Midbrain (tissue), 1 donor: ENCODE measurements around the gene HOXC11.

Experiments used
- DNase-seq: peaks from one replicate; lab custom pipeline; 2025; lab: John Stamatoyannopoulos, UW

HOXC11 gene

GRCh38 chr12:53997204-53998109, 24.5 kb downstream of the HOXC11 start:
- DNase-seq: no peak

GRCh38 chr12:53998110-53998899, 25.4 kb downstream of the HOXC11 start:
- DNase-seq: no peak

- no peak for DNase-seq
Observed at GRCh38 chr12:53998900-53999236, 25.9 kb downstream of the HOXC11 start.

- no peak for DNase-seq
Observed at GRCh38 chr12:53999559-54000115, 26.7 kb downstream of the HOXC11 start.

GRCh38 chr12:54000116-54001114, 27.5 kb downstream of the HOXC11 start, which contains the start of gene HOXC9:
HOXC9 (plus strand) TSS chr12:54000161; CDS start chr12:54000189, 28 bp downstream.
- no peak for DNase-seq

- no peak for DNase-seq
Observed at GRCh38 chr12:54001283-54002187, 28.6 kb downstream of the HOXC11 start.

DNA sequence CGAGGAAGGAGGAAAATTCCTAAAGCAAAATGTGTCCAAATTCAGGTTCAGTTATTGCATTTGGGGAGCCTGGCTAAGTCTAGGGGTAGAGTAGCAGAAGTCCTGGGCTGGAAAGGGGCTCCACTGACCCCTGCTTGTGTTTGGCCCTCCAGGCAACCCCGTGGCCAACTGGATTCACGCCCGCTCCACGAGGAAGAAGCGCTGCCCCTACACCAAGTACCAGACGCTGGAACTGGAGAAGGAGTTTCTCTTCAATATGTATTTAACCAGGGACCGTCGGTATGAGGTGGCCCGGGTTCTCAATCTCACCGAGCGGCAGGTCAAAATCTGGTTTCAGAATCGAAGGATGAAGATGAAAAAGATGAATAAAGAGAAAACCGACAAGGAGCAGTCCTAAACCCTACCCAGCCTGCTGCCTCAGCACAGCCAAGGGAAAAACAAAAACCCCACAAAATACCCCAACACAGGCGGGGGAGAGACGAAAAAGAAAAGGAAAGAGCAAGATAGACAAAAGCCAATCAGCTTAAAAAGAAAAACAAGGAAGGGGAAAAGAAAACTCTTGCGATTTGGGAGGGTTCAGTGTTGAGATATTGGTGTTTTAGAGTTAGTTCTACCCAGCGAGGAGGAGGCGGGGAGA, 29.5 kb downstream of the HOXC11 start:
- DNase-seq: no peak

DNA sequence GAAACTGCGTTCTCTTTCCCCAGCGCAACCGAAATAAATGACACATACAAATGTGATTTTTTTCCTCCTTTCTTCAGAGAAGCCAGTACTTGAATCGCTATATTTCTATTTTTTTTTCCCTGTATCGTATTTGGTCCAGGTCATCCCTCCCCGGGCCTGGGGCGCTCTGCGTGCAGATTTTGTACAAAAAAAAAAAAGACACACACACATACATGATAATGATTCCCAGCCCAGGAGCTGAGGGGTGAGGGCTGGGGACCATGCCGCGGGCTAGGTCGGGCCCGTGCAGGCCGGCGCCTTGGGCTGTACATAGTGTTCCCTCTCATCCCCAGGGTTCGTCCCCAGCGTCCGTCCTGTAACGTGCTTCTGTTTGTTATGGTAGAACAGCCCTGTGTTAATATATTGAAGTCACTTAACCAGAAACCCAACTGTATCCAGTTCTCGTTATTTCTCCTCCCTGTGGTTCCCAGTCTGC, 30.0 kb downstream of the HOXC11 start:
- DNase-seq: no peak

DNA sequence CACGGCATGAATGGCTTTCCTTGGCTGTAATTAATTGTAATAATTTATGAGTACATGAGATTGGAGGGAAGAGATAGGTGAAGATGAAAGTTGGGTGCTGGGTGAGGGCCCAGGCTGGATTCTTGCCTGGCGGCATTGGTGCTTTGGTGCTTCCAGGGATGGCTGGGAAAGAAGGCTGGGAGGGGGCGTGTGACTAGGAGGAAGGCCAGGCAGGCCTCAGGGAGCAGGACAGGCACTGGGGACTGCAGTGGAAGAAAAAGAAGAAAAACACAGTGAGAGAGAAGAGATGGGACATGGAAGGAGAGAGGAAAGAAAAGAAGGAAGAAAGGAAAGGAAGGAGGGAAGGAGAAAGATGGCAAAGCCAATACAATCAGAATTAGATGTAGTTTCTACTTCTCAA, 30.7 kb downstream of the HOXC11 start:
- DNase-seq: no peak

DNA sequence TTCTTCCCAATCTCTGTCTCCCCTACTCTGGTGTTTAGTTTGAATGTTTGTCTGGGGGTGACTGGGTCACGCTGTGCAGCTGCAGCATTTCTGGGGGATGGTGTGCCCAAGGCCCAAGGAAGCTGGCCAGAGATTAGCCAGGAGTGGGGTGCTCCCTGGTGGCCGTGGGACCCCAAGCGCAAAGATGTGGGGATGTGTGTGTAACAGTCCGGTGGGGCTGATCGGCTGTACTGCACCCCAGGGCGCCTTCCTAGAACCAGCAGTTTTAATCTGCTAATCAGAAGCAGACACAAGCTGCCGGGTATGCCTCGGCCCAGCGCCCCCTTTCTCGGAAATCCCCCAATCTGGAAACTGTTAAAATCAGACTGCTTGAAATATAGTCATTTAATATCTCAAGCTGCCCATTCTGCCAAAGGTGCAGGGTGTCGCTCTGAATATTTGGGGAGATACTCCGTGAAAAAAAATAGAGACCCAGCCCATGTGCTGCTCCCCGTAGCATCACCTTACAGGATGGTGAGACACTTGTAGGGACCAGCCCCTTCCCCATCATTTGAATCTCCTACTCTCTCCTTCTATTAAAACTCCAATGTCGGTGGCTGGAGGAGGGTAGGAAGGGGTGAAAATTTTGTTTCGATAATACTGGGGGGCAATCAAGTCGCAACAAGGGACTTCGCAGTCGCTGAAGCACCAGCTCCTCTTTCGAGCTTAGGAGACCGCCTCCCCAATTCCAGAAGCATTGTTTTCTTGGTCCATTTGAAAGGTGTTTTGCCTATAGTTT, 31.3 kb downstream of the HOXC11 start:
- DNase-seq: no peak

DNA sequence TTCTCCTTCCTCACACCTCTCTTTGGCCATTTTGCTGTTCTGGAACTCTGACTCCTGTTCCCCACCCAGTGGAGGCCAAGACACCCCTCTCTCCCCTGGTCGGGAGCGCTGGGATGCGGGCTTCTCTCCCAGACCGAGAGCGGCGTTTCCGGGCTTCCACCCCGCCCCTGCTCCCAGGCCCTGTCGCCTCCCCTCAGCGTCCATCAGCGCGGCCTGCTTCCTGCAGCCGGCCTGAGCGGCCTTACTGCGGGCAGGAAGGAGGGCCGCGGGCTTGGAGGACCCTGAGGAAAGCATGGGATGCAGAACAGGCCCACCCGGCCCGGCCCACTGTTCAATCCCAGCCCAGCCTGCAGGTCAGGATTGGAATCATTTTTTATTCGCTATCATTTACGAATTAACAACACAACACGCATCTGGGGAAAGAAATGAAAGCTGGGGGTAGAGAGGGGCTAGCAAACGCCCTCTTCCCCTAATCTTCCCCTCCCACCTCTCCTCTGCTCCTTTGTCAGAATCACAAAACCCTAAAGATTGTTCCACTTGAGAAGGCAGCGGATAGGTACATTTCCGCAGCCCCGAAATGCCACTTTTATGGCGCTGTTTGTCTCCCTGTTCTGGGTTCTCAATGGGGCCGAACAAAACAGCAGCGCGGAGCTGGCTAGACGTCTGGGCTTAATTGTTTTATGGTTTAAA, 32.1 kb downstream of the HOXC11 start:
- no peak for DNase-seq

GRCh38 chr12:54005531-54005852, 32.6 kb downstream of the HOXC11 start:
- no peak for DNase-seq

- DNase-seq: peak; percentile 79
Observed at GRCh38 chr12:54005853-54006558, 33.1 kb downstream of the HOXC11 start.

- no peak for DNase-seq
Observed at GRCh38 chr12:54006559-54007220, 33.8 kb downstream of the HOXC11 start.

- DNase-seq: no peak
Observed at GRCh38 chr12:54007538-54008259, 34.8 kb downstream of the HOXC11 start.

GRCh38 chr12:54008260-54008552, 35.3 kb downstream of the HOXC11 start:
- DNase-seq: no peak
